Liver (tissue), 3 donors: ENCODE data around the gene SURF2.

Experiments
- EGR1 ChIP-seq, 2 donors: IDR thresholded peaks; 2 replicates each; pipeline ENCODE4 v1.6.1; 2016 to 2018; ENCODE audit warnings: antibody characterized with exemption in 2 of 2, low read depth in 2 of 2
- TF ChIP-seq, protein P1 (sequence below): IDR thresholded peaks from 2 replicates; pipeline ENCODE4 v1.6.1; 2016; ENCODE audit warnings: antibody characterized with exemption
- TF ChIP-seq, protein P2 (sequence below): fragments of 150-350 bp; IDR thresholded peaks from 2 replicates; pipeline ENCODE4 v1.5.1; 2017; ENCODE audit warnings: improper control_type of control experiment, low read depth, low read length; ENCODE audit not compliant: missing input control
- donor health status: healthy.
- donor health status: healthy.

DNA sequence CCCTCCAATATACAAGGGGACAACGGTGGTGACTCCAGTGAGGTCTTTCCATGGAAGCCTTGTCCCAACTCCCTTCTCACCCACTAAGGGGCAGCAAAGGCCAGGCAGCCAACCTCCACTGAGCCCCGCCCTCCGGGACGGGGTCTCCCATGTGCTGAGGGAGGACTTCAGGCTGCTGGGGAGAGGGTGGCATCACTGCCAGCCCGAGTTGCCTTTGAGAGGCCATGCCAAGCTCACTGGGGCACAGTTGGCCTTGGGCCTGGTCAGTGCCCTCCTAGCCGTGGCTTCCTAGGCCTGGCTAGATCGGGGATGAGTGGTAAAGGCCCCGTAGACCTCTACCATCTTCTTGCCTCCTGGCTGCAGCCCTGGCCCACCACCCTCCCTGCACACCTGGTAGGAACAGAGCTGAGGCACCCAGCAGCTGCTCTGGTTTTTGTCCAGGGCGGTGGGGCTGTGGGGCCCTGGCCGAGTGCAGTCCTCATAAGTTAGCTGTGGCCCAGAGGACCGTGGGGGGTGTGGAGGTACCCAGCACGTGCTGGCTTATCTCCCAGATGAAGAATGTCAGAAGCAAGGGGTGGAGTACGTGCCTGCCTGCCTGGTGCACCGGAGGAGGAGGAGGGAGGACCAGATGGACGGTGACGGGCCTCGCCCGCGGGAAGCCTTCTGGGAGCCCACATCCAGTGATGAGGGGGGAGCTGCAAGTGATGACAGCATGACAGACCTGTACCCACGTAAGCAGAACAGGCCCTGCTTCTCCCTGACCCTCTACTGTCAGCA is 3.2 kb downstream of the SURF2 start:
- no peak for TF ChIP-seq EGR1 (IDR thresholded peaks at IDR 0.05; ENCODE audit: low read depth in 2 of 2)
- TF ChIP-seq, protein P1, sequence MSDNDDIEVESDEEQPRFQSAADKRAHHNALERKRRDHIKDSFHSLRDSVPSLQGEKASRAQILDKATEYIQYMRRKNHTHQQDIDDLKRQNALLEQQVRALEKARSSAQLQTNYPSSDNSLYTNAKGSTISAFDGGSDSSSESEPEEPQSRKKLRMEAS, result no peak
- TF ChIP-seq, protein P2, sequence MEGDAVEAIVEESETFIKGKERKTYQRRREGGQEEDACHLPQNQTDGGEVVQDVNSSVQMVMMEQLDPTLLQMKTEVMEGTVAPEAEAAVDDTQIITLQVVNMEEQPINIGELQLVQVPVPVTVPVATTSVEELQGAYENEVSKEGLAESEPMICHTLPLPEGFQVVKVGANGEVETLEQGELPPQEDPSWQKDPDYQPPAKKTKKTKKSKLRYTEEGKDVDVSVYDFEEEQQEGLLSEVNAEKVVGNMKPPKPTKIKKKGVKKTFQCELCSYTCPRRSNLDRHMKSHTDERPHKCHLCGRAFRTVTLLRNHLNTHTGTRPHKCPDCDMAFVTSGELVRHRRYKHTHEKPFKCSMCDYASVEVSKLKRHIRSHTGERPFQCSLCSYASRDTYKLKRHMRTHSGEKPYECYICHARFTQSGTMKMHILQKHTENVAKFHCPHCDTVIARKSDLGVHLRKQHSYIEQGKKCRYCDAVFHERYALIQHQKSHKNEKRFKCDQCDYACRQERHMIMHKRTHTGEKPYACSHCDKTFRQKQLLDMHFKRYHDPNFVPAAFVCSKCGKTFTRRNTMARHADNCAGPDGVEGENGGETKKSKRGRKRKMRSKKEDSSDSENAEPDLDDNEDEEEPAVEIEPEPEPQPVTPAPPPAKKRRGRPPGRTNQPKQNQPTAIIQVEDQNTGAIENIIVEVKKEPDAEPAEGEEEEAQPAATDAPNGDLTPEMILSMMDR, result peak; percentile 40
